Testis (tissue), 3 donors: ENCODE measurements around the gene SPAG6. TPM values are rescaled to one million over a fixed set of nuclear protein-coding genes. Genes with fewer than 3 reads are reported as not detected.

ENCODE experiments used
- DNase-seq: peaks from one replicate; pipeline ENCODE4 v3.0.0-alpha.2; 2019
- H3K27ac ChIP-seq, 2 donors: fragments of 200-600 bp; sonication (generic); one replicate each; pipeline ENCODE4 v1.5.1; 2019
- H3K27me3 ChIP-seq: fragments of 200-600 bp; sonication (generic); one replicate; pipeline ENCODE4 v1.5.1; 2019
- H3K36me3 ChIP-seq: fragments of 200-600 bp; sonication (generic); one replicate; pipeline ENCODE4 v1.5.1; 2017; ENCODE audit warnings: low read depth; ENCODE audit errors: missing control alignments
- H3K4me1 ChIP-seq: fragments of 200-600 bp; sonication (generic); one replicate; pipeline ENCODE4 v1.5.1; 2019
- H3K4me3 ChIP-seq, 2 donors: fragments of 200-600 bp; sonication (generic); one replicate each; pipeline ENCODE4 v1.5.1; 2017 to 2019
- H3K9me3 ChIP-seq: fragments of 200-600 bp; sonication (generic); one replicate; pipeline ENCODE4 v1.5.1; 2017
- POLR2A ChIP-seq: fragments of 450-650 bp; IDR thresholded peaks from one replicate; pipeline ENCODE4 v1.6.1; 2017; ENCODE audit warnings: antibody characterized with exemption, mild to moderate bottlenecking, moderate library complexity
- WGBS, 2 donors: methylation state at CpG; one replicate each; pipeline ENCODE4 v1.1.5; 2018; 5-methylcytosine and 5-hydroxymethylcytosine counted together
- intact Hi-C: fragments of 100-400 bp; cut with DNase I; formaldehyde crosslinking; loops from one replicate; pipeline ENCODE4 v1.15.1; 2023; ENCODE audit warnings: low total_unique reads
- polyA plus RNA-seq: library from polyadenylated mRNA; stranded (reverse); fragments of 350-450 nt; fragmentation: Illumina TruSeq; extraction: RNeasy Lipid Tissue Mini Kit (QIAGEN cat#74804); gene quantifications from one replicate; pipeline ENCODE4 v1.2.3, GENCODE V29; 2014; ENCODE audit warnings: low read depth, low replicate concordance; ENCODE audit not compliant: insufficient read depth
- total RNA-seq, 2 donors: library from RNA; depleted of rRNA; stranded (reverse); fragments of >200 nt; gene quantifications; one replicate each; pipeline ENCODE4 v1.2.3, GENCODE V29; 2016
- TF ChIP-seq, protein P1 (sequence below), 3 experiments: fragments of 450-650 bp in 2 of 3; fragments of 200-600 bp in 1 of 3; sonication (generic) in 1 of 3; IDR thresholded peaks; one replicate each; pipeline ENCODE4 v1.5.1; 2016 to 2019; ENCODE audit warnings: antibody characterized with exemption in 3 of 3, mild to moderate bottlenecking in 2 of 3, moderate library complexity in 1 of 3

The SPAG6 gene
- total and polyA plus RNA-seq, 3 donors from 2014 or later: 77.4 to 258 (median 103) TPM

GRCh38 chr10:22460531-22461403 lies 115.5 kb downstream of the SPAG6 start:
- TF ChIP-seq POLR2A: no peak
- TF ChIP-seq, protein P1, sequence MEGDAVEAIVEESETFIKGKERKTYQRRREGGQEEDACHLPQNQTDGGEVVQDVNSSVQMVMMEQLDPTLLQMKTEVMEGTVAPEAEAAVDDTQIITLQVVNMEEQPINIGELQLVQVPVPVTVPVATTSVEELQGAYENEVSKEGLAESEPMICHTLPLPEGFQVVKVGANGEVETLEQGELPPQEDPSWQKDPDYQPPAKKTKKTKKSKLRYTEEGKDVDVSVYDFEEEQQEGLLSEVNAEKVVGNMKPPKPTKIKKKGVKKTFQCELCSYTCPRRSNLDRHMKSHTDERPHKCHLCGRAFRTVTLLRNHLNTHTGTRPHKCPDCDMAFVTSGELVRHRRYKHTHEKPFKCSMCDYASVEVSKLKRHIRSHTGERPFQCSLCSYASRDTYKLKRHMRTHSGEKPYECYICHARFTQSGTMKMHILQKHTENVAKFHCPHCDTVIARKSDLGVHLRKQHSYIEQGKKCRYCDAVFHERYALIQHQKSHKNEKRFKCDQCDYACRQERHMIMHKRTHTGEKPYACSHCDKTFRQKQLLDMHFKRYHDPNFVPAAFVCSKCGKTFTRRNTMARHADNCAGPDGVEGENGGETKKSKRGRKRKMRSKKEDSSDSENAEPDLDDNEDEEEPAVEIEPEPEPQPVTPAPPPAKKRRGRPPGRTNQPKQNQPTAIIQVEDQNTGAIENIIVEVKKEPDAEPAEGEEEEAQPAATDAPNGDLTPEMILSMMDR (IDR thresholded peaks at IDR 0.05): no peak
- H3K27me3 ChIP-seq: no peaks in the 10 kb centered on the region
- H3K27ac ChIP-seq: no peak overlapping the region
- no peaks in the 10 kb centered on the region for H3K9me3 ChIP-seq
- no peak for DNase-seq
- H3K4me3 ChIP-seq: no peak overlapping the region
- WGBS, 2 donors: 91 to 92% methylated on average over 6 of the region's 6 CpGs
- intact Hi-C loops: no loop called here
- H3K4me1 ChIP-seq: no peaks in the 10 kb centered on the region
- no peaks in the 10 kb centered on the region for H3K36me3 ChIP-seq

DNA sequence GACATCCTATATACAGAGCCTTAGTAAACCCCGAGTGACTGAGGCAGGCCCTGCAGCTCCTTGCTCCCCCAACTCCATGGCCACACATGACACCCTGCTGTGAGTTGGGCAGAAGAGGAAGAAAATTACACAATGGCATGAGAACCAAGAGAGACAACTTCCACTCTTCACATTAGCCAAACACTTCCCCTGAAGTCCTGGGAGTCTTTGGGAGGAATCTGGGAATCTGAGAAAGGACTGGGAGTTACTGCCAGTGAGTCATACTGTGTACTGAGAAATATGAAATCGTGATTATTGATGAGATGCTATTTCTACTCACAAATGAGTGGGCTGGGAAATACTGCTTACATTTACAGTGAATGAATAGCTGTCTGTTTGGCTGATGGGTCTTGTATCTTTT lies 116.6 kb downstream of the SPAG6 start:
- H3K9me3 ChIP-seq: no peaks in the 10 kb centered on the region
- H3K27ac ChIP-seq: no peak overlapping the region
- TF ChIP-seq, protein P1 (IDR thresholded peaks at IDR 0.05): no peak
- TF ChIP-seq POLR2A: no peak
- no peaks in the 10 kb centered on the region for H3K36me3 ChIP-seq
- no peak overlapping the region for H3K4me3 ChIP-seq
- intact Hi-C loops: no loop called here
- no peaks in the 10 kb centered on the region for H3K27me3 ChIP-seq
- no peak for DNase-seq
- no peaks in the 10 kb centered on the region for H3K4me1 ChIP-seq
- WGBS, 2 donors: 74 to 88% methylated on average over 2 of the region's 2 CpGs

GRCh38 chr10:22463255-22463654 lies 118.0 kb downstream of the SPAG6 start:
- WGBS, 2 donors: 70 to 76% methylated on average over 4 of the region's 4 CpGs
- no peaks in the 10 kb centered on the region for H3K27me3 ChIP-seq

GRCh38 chr10:22464966-22465629 lies 119.8 kb downstream of the SPAG6 start:
- H3K4me1 ChIP-seq: no peaks in the 10 kb centered on the region
- H3K27ac ChIP-seq: no peak overlapping the region
- H3K27me3 ChIP-seq: no peaks in the 10 kb centered on the region
- H3K9me3 ChIP-seq: no peaks in the 10 kb centered on the region
- TF ChIP-seq POLR2A: no peak
- TF ChIP-seq, protein P1 (IDR thresholded peaks at IDR 0.05): no peak
- no peak overlapping the region for H3K4me3 ChIP-seq
- no peaks in the 10 kb centered on the region for H3K36me3 ChIP-seq
- no peak for DNase-seq
- WGBS, 2 donors: 87 to 94% methylated on average over 5 of the region's 5 CpGs
- intact Hi-C loops: no loop called here

More at GRCh38 chr10:22463255-22463654, 118.0 kb downstream of the SPAG6 start:
- no peaks in the 10 kb centered on the region for H3K4me1 ChIP-seq
- H3K9me3 ChIP-seq: no peaks in the 10 kb centered on the region
- no peak overlapping the region for H3K4me3 ChIP-seq
- no peaks in the 10 kb centered on the region for H3K36me3 ChIP-seq
- intact Hi-C loops: no loop called here
- no peak for DNase-seq
- no peak overlapping the region for H3K27ac ChIP-seq
- no peak for TF ChIP-seq POLR2A
- TF ChIP-seq, protein P1 (IDR thresholded peaks at IDR 0.05): no peak
